Esophagus muscularis mucosa (tissue), 3 donors: ENCODE measurements around the gene ADORA2A.

Experiments used
- POLR2AphosphoS5 ChIP-seq, 2 donors: sonication (generic); formaldehyde crosslinking; IDR thresholded peaks; one replicate each; pipeline ENCODE4 v1.6.1; 2017; ENCODE audit warnings: antibody characterized with exemption in 2 of 2
- TF ChIP-seq, protein P1 (sequence below), 3 experiments: fragments of 200-600 bp in 2 of 3; fragments of 450-650 bp in 1 of 3; sonication (generic) in 2 of 3; IDR thresholded peaks; one replicate each; pipeline ENCODE4 v1.5.1; 2017 to 2019; ENCODE audit warnings: antibody characterized with exemption in 3 of 3, mild to moderate bottlenecking in 2 of 3, moderate library complexity in 1 of 3

DNA sequence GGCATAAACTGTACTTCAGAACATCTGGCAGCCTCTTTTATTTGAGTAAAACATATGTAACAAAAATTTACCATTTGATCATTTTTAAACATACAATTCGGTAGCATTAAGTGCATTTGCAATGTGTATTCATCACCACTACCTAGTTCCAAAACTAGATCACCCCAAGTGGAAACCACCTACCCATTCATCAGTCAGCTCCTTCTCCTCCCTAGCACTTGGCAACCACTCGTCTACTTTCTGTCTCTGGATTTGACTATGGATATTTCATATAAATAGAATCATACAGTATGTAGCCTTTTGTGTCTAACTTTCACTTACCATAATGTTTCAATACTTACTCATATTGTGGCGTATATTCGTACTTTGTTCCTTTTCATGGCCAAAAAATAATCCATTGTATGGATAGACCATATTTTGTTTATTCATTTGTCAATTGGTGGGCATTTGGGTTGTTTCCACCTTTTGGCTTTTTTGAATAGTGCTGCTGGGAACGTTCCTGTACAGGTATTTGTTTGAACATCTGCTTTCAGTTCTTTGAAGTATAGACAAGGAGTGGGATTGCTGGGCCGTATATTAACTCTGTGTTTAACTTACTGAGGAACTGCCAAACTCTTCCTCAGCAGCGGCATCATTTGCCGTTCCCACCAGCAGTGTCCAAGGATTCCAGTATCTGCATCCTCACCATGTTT, 27.2 kb upstream of the ADORA2A start:
- TF ChIP-seq, protein P1, sequence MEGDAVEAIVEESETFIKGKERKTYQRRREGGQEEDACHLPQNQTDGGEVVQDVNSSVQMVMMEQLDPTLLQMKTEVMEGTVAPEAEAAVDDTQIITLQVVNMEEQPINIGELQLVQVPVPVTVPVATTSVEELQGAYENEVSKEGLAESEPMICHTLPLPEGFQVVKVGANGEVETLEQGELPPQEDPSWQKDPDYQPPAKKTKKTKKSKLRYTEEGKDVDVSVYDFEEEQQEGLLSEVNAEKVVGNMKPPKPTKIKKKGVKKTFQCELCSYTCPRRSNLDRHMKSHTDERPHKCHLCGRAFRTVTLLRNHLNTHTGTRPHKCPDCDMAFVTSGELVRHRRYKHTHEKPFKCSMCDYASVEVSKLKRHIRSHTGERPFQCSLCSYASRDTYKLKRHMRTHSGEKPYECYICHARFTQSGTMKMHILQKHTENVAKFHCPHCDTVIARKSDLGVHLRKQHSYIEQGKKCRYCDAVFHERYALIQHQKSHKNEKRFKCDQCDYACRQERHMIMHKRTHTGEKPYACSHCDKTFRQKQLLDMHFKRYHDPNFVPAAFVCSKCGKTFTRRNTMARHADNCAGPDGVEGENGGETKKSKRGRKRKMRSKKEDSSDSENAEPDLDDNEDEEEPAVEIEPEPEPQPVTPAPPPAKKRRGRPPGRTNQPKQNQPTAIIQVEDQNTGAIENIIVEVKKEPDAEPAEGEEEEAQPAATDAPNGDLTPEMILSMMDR (IDR thresholded peaks at IDR 0.05) = no peak
- no peak for TF ChIP-seq POLR2AphosphoS5 (IDR thresholded peaks at IDR 0.05)
